GM12892 (cell line): Measurements from ENCODE around the gene GALNTL6.

ENCODE experiments used
- POLR2A ChIP-seq: IDR thresholded peaks from 2 replicates; pipeline ENCODE4 v1.6.1; 2011; ENCODE audit warnings: low read depth, low read length, control low read depth
- POLR2AphosphoS5 ChIP-seq: IDR thresholded peaks from 2 replicates; pipeline ENCODE4 v1.6.1; 2011; ENCODE audit warnings: low read depth, low read length, control low read depth
- TAF1 ChIP-seq: IDR thresholded peaks from 2 replicates; pipeline ENCODE4 v1.6.1; 2011; ENCODE audit warnings: low read depth, mild to moderate bottlenecking, control low read depth, low read length, borderline replicate concordance

GRCh38 chr4:172173206-172173605 is 360.0 kb downstream of the GALNTL6 start:
- TF ChIP-seq POLR2A (no peak), POLR2AphosphoS5 (no peak), TAF1 (no peak)
